Measurements from ENCODE around the gene ELANE.
"Not testable (repeated sequence)": the region's sequence is repeated elsewhere in the genome, so short reads cannot be mapped to it uniquely, and the experiment has no call there.

ELANE gene

DNA sequence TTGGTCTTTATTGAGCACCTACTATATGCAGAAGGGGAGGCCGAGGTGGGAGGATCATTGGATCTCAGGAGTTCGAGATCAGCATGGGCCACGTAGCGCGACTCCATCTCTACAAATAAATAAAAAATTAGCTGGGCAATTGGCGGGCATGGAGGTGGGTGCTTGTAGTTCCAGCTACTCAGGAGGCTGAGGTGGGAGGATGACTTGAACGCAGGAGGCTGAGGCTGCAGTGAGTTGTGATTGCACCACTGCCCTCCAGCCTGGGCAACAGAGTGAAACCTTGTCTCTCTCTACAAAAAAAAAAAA lies 11.2 kb downstream of the ELANE start:
- no peak for DNase-seq

DNA sequence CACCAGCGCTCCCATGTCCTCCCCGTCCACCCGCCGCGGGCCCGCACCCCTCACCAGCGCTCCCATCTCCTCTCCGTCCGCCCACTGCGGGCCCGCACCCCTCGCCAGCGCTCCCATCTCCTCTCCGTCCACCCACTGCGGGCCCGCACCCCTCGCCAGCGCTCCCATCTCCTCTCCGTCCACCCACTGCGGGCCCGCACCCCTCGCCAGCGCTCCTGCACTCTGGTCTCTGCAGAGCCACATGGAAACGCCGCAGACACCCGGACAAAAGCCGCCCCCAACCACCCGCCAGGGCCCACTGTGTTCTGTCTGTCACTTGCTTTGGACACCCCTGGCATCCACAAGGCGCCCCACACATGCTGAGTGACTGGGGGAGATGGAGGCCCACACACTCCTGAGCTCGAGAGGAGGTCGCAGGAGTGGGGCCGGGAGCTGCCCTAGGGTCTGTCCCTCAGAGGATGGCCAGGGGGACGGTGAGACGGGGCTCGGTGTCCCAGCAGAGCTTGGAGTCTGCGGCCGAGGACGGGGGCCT lies 14.7 kb downstream of the ELANE start:
- DNase-seq: no peak

DNA sequence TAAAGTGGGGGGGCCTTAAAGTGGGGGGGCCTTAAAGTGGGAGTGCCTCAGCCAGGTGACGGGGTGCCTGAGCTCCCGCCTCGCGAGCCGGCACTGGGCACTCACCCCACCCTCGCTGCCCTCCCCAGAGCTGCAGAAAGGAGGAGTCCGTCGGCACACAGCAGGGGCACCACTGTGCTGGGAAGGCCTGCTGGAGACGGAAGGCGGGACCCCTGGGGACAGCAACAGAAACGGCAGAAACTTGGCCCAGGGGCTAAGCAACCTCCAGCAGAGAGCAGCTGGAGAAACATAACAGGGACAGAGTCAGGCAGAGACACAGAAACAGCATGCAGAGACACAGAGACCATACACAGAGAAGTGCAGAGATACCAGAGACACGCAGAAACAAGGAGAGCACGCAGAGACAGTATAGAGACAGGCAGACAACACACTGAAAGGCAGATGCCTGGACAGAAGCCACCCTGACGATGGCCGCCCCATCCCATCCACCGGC lies 15.2 kb downstream of the ELANE start:
- DNase-seq: no peak

DNA sequence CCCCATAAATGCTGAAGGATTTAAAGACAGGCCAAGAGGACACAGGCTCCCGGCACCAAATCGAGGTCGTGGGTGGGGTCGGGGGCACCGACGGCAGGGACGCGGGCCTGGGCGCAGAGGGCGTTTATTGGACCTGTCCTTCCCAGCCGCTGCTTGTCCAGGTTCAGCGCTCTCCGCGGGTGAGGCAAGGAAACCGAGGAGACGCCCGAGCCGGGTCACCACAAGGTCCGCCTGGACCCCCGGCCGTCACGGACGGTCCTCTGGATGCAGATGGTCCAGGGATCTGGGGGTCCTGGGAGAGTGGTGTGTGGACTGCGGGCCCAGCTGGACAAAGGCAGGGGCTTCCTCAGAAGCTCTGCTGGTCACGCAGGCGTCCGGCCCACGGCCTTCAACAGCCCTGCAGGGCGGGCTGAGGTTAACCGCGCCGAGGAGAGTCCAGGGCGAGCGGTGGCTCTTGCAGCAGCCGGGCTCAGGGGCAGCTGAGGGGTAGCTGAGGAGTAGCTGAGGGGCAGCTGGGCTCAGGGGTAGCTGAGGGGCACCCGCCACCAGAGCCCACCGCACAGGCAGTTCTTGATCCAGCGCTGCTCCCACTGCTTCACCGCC lies 15.9 kb downstream of the ELANE start:
- DNase-seq: no peak

DNA sequence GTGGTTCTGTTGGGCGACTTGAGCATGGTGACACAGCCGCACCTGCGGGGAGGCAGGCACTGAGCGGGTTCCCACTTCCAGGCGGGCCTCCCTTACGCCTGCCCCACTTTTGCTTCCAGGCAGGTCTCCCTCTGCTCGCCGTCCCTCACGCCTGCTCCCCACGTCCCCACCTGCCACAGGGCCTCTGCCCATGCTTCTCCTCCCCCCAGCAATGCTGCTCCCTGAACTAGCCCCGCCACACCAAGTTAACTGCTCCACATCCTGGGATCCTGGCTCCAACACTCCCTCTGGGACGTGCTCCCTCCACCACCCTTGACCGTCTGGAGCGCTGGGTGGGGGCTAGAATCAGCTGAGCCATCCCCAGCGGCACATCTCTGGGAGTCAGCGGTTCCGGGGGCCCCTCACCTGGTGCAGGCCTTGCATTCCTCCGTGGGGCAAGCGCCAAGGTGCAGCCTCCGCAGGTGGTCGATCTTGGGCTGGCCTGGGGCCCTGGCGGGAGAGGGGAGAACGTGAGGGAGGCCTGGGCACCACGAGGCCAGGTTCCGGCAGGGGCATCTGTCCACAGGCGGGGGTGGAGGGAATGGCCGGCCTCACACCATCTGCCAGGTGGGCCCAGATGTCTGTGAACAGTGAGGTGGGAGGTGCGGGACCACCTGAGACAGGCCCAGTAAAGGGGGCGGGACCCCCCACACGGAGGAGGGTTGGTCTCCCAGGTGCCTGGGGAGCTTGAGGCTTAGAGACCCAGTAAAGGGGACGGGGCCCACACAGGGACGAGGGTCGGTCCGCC lies 16.5 kb downstream of the ELANE start:
- no peak for DNase-seq

DNA sequence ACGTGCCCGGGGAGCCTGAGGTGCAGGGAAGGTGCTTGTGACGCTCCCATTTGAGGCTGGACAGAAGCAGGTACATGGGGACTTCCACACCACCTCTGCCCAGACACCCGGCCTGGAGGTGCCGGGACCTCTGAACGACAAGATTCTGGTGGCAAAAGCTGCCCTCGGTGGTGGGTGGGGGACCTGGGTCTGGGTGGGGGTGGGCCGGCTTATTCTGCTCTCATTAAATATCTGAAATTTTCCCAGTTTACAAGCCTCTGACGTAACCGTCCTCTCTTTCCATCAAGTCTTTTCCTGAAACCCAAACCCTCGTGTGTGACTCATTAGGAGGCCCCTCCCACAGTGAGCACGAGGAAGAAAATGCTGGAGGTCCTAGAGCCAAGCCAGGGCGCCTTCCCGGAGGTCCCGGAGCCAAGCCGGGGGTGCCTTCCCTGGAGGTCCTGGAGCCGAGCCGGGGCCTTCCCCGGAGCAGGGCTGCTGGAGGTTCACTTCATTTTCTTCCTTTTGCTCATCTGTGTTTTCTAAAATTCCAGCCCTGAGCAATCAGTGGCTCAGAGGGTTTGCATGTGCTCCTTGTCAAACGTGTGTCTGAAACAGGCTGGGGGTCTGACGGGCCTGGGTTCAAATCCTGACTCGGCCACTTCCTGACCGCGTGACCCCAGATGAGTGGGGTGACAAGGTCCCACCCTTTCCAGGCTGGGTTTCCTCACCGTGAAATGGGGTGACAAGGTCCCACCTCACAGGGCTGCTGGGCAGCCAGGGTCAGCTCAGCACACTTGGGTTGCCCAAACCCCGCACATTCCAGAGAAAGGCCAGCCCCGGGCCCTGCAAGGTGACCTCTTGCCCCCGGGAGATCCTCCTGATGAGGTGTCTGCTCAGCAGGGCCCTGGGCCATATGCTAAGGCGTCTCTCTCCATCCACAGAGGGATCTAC lies 17.4 kb downstream of the ELANE start:
- no peak for DNase-seq

DNA sequence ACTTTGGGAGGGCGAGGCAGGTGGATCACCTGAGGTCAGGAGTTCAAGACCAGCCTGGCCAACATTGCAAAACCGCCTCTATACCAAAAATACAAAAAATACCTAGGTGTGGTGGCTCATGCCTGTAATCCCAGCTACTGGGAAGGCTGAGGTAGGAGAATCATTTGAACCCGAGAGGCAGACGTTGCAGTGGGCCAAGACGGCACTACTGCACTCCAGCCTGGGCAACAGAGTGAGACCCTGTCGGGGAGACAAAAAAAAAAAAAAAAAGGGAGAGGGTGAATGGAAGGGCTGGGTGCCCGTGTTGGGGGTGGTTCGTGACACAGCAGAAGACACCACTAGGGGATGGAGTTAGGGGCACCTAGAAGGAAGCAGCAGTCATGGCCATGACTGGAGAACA lies 18.2 kb downstream of the ELANE start:
- DNase-seq: no peak

DNA sequence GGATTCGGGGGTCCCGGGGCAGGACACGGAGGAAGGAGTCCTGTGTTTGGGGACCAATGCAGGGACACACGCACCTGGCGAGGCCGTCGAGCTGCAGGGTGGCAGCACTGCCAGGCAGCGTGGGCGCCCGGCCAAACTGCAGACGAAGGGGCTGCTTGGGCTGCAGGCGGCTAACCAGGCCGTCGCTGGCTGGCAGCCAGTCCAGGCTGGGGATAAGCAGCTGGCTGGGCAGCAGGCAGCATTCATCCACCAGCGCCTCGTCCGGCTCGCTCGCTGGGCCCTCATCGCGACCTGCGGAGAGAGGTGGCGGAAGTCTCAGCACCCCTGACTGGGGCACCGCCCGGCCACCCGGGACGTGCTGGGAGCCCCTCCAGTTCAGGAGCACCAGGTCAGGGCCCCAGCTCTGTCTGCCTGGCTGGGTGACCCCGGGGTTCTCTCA lies 18.9 kb downstream of the ELANE start:
- DNase-seq: no peak

DNA sequence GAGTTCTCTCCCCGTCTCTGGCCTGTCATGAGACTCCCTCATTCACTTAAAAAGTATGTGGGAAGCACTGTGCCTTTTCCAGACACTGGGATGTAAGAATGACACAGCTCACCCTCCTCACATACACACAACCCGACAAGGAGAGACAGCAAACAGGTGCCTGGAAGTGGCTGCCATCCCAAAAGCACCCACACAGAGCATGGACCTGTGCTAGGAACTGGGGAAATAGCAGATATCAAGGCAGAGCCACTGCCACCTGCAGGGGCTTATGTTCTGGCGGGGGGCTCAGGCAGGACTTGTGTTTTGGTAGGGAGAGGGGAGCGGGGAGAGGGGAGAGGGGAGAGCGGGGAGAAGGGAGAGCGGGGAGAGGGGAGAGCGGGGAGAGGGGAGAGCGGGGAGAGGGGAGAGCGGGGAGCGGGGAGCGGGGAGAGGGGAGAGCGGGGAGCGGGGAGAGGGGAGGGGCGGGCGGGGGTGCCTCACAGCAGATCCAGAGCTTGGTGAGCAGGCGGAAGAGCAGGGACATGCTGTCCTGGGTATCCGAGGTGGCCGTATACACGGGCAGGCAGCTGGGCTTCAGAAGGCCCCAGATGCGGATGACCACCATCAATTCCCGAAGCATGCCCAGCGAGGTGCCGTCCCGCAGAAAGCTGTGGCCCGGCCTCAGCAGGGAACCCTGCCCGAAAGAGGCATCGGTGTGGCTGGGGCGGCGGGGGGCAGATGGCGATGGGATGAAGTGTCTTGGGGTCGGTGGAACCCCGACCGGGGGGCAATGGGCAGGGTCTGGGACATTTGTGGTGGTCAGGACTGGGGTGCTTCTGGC lies 19.6 kb downstream of the ELANE start:
- no peak for DNase-seq

DNA sequence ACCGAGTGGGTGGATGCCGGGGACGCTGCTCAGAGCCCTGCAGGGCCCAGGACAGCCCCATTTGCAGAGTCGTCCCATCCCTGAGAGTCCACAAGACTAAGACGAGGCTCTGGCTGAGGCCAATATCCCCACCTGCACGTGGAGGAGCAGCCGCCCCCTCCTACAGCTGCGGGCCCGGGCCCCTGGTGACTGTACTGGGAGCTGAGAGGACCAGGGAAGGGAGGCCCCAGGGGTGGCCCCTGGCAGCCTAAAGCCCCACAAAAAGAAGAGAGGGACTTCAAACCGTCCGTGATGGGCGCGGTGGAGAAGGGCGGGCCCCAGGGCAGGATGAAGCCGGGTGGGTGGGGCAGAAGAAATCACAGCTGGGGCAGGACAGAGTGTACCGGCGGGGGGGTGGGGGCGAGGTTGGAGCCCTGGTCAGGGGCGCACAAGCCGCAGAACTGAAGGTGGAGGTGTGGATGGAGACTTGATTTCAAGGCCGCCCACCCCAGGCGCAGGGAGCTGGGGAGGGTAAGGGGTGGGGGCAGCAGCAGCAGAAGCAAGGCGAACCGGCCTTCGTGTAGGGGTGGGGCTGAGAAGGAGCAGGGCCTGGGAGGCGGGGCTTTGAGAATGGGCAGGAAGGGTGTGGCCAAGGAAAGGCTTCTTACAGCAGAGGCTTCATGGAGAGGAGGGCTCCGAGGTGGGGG lies 20.3 kb downstream of the ELANE start:
- DNase-seq: peak; percentile 70 to 72

DNA sequence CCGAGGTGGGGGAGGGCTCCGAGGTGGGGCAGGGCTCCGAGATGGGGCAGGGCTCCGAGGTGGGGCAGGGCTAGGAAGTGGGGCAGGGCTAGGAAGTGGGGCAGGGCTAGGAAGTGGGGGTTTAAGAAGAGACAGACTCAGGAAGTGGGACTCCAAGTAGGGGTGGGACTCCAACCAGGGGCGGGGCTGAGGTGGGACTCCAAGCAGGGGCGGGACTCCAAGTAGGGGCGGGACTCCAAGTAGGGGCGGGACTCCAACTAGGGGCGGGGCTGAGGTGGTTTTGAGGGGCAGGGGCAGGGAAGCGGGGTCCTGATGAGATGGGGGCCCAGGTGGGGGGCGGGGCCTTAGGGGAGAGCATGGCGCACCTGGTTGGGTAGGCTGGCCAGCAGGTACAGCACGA lies 21.0 kb downstream of the ELANE start:
- DNase-seq: peak; percentile 49 to 58

DNA sequence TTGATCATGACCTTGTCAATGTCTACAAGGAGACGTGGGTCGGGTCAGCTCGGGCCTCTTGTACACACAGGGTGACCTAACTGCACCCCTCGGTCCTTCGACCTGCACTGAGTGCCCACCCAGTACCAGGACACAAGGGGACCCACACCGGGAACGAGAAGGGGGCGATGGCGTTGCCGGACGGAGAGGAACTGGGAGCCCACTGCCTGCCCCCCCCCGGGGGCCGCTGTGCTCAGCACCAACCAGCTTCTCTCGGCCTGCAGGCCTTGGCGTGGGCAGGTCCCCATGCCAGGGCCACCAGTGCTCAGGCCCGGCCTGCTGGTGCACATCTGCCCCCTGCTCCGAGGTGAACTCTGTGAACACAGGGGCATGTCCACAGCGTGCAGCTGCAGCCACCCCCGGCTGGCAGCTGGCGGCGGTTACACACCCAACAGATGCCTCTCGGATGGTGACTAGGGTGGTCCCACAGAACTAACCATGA lies 21.5 kb downstream of the ELANE start:
- no peak for DNase-seq

DNA sequence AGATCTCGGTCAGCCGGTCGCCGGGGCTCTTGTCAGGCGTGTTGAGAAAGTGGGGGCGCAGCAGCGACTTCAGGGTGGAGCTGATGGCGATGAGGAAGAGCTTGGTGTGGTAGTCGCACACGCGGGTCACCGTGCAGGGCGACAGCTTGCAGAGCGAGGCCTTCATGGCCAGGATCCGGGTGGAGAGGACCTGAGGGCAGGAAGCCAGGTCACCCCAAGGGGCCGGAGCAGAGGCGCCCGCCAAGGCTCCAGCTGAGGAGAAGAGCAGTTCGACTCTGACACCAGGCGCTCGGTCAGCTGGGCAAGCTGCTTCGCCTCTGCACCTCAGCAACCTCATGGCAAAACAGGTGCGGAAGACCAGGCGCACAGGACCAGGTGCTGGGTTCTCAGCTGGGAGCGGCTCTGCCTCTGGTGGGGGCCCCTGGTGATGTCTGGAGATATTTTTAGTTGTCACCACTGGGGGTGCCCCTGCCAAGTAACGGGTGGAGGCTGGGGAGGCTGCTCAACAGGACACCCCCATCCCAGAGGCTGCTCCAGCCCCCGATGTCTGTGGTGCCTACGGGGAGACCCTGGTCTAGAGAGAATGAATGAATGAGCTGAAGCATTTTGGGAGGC lies 23.3 kb downstream of the ELANE start:
- DNase-seq: no peak

DNA sequence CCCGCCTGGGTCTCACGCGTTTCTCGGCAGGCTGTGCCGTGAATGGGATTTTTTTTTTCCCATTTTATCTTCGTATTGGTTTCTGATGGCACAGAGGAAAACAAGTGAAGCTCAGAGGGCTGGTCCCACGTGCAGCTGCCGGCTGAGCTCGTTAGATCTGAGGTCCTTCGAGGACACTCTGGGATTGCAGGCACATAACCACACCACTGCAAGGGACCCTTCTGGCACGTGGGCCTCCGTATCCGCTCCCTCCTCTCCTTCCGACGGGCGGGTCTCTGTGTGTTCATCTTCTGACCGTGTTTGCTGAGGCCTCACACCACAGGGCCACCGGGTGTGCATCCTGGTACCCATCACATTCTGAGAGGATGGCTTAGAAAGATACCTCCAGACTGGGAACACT lies 24.0 kb downstream of the ELANE start:
- no peak for DNase-seq

DNA sequence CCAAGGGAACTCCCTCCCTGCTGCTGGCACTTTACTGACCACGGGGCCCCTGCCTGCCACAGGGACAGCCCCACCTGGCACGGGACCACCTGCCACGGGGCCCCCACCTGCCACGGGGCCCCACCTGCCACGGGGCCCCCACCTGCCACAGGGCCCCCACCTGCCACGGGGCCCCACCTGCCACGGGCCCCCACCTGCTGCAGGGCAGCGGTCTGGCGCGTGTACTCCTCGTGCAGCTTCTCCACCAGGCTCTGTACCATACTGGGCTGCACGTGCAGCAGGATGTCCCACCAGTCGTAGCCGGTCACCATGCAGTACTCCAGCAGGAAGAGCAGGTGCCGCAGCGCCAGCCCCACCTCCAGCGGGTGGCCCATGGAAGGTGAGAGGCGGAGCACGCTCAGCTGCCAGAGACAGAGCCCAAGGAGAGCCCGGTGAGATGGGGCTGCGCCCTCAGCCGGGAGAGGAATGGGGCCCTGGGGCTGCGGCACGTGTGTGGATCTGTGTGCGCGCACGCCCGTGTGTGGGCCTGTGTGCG lies 24.7 kb downstream of the ELANE start:
- no peak for DNase-seq

DNA sequence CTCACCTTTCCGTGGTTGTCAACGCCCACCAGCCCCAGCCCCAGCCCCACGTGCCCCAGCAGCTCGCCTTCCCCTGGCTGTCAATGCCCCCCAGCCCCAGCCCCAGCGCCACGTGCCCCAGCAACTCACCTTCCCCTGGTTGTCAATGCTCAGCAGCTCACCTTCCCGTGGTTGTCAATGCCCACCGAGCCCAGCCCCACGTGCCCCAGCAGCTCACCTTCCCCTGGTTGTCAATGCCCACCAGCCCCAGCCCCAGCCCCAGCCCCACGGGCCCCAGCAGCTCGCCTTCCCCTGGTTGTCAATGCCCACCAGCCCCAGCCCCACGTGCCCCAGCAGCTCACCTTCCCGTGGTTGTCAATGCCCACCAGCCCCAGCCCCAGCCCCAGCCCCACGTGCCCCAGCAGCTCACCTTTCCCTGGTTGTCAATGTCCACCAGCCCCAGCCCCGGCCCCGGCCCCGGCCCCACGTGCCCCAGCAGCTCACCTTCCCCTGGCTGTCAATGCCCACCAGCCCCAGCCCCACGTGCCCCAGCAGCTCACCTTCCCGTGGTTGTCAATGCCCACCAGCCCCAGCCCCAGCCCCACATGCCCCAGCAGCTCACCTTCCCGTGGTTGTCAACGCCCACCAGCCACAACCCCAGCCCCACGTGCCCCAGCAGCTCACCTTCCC lies 26.0 kb downstream of the ELANE start:
- DNase-seq: not testable (repeated sequence)

DNA sequence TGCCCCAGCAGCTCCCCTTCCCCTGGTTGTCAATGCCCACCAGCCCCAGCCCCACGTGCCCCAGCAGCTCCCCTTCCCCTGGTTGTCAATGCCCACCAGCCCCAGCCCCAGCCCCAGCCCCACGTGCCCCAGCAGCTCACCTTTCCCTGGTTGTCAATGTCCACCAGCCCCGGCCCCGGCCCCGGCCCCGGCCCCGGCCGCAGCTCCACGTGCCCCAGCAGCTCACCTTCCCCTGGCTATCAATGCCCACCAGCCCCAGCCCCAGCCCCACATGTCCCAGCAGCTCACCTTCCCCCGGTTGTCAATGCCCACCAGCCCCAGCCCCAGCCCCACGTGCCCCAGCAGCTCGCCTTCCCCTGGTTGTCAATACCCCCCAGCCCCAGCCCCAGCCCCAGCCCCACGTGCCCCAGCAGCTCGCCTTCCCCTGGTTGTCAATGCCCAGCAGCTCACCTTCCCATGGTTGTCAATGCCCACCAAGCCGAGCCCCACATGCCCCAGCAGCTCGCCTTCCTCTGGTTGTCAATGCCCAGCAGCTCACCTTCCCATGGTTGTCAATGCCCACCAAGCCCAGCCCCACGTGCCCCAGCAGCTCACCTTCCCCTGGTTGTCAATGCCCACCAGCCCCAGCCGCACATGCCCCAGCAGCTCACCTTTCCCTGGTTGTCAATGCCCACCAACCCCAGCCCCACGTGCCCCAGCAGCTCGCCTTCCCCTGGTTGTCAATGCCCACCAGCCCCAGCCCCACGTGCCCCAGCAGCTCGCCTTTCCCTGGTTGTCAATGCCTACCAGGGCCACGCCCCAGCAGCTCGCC lies 26.9 kb downstream of the ELANE start:
- not testable (repeated sequence) for DNase-seq

DNA sequence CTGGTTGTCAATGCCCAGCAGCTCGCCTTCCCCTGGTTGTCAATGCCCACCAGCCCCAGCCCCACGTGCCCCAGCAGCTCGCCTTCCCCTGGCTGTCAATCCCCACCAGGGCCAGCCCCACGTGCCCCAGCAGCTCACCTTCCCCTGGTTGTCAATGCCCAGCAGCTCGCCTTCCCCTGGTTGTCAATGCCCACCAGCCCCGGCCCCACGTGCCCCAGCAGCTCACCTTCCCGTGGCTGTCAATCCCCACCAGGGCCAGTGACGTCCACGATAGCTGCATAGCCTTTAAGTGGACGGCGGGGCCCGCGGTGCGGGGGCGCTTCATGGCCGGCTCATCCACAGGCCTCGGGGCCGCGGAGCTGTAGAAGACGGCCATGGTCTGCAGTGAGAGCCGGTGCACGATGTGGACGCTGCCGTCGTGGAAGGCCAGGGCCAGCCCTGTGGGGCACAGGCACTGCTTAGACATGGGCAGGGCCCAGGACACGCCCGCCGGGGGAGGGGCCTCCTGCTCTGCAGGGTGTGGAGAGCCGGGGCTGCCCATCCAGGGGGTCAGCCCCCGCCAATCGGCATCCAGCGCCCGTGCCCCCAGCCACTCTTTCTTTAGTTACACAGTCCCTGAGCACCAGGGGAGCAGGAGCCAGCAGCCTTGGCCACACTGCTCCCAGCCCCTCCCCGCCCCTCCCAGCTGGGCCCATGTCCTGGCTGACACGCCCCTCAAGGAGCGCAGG lies 27.8 kb downstream of the ELANE start:
- no peak for DNase-seq

Measured in activated CD4-positive, alpha-beta T cell treated with anti-CD3 and anti-CD28 coated beads, Interleukin-2, amount 50 U/mL, for 4 hours (primary cell).